Loucy (cell line): ENCODE results near the gene SMIM45.

Source experiments
- CTCF ChIP-seq: fragments of 200-600 bp; sonication (generic); conservative IDR thresholded peaks from 2 replicates; pipeline ENCODE4 v1.5.1; 2014; ENCODE audit warnings: mild to moderate bottlenecking, antibody characterized with exemption, low read length
- EZH2phosphoT487 ChIP-seq: fragments of 200-600 bp; IDR thresholded peaks from 2 replicates; pipeline ENCODE4 v1.6.1; 2018; ENCODE audit warnings: antibody characterized with exemption, mild to moderate bottlenecking, moderate library complexity, borderline replicate concordance

GRCh38 chr22:41917375-41917902 lies 34.5 kb upstream of the SMIM45 start:
- no peak for TF ChIP-seq CTCF
- no peak for TF ChIP-seq EZH2phosphoT487
